Endothelial cell of umbilical vein (primary cell): Measurements from ENCODE around the gene KLHL25. TPM values are rescaled to one million over a fixed set of nuclear protein-coding genes. Genes with fewer than 3 reads are reported as not detected.

Experiments used
- BruUV-seq: library from RNA; stranded (reverse); fragments of 400-500 nt; replicated peaks from 2 replicates; lab custom pipeline; 2021; lab: Mats Ljungman, UMichigan
- CTCF ChIA-PET: fragments of 300-600, 350-600 bp; sonication (Branson Sonifier 250); formaldehyde crosslinking; loops from one replicate; lab custom pipeline; 2021; ENCODE audit warnings: antibody characterized with exemption, inconsistent platforms; lab: Charles Lee
- POLR2A ChIA-PET: fragments of 300-600, 350-600 bp; sonication (Branson Sonifier 250); formaldehyde crosslinking; loops from one replicate; lab custom pipeline; 2021; ENCODE audit warnings: antibody characterized with exemption, inconsistent platforms; lab: Charles Lee
- DNase-seq: peaks from one replicate; pipeline ENCODE4 v3.0.0-alpha.2; 2011; ENCODE audit warnings: low read depth, low spot score
- FAIRE-seq: peaks from 2 replicates; lab custom pipeline; 2011; peaks lifted over from hg19 to GRCh38; lab: Jason Lieb, UNC
- H2AFZ ChIP-seq: 2 replicates; pipeline ENCODE4 v1.6.0; 2012; ENCODE audit warnings: low read depth, low read length, control low read depth, inconsistent platforms
- H3K27ac ChIP-seq: 2 replicates; pipeline ENCODE4 v1.5.1; 2011; ENCODE audit warnings: low read depth, mild to moderate bottlenecking, control low read depth, low read length, moderate library complexity; ENCODE audit not compliant: insufficient read depth
- H3K27me3 ChIP-seq, 2 experiments: 2 replicates each; pipeline versions ENCODE4 v1.6.0 to v1.6.1; 2011; ENCODE audit warnings: low read length in 2 of 2, mixed read lengths in 1 of 2; ENCODE audit not compliant: control insufficient read depth in 2 of 2, insufficient read depth in 2 of 2
- H3K36me3 ChIP-seq, 2 experiments: 2 replicates in 1 of 2; 3 replicates in 1 of 2; pipeline ENCODE4 v1.5.1; 2011; ENCODE audit warnings: low read length in 2 of 2, mild to moderate bottlenecking in 1 of 2, moderate library complexity in 1 of 2; ENCODE audit not compliant: control insufficient read depth in 2 of 2, insufficient read depth in 2 of 2; ENCODE audit errors: extremely low read depth in 1 of 2
- H3K4me1 ChIP-seq: 3 replicates; pipeline ENCODE4 v1.5.1; 2011; ENCODE audit warnings: mild to moderate bottlenecking, low read length; ENCODE audit not compliant: control insufficient read depth, insufficient read depth; ENCODE audit errors: extremely low read depth
- H3K4me2 ChIP-seq: 2 replicates; pipeline ENCODE4 v1.6.1; 2011; ENCODE audit warnings: low read length, control low read depth, mixed read lengths; ENCODE audit not compliant: insufficient read depth
- H3K4me3 ChIP-seq, 3 experiments: fragments of 200-600 bp in 1 of 3; sonication (generic), shearing (Covaris generic) in 1 of 3; replicated peaks in 1 of 3; 2 replicates each; pipeline ENCODE4 v1.5.1; 2011 to 2016; ENCODE audit warnings: control low read depth in 3 of 3, low read length in 3 of 3, mild to moderate bottlenecking in 2 of 3, inconsistent platforms in 1 of 3, low read depth in 1 of 3, moderate library complexity in 1 of 3; ENCODE audit not compliant: insufficient read depth in 1 of 3
- H3K79me2 ChIP-seq: 2 replicates; pipeline ENCODE4 v1.6.0; 2012; ENCODE audit warnings: low read length, inconsistent platforms; ENCODE audit not compliant: control insufficient read depth, insufficient read depth
- H3K9ac ChIP-seq: replicated peaks from 2 replicates; pipeline ENCODE3; 2011; ENCODE audit warnings: low read length, control low read depth; ENCODE audit not compliant: insufficient read depth; ENCODE audit errors: extremely low read depth
- H3K9me1 ChIP-seq: replicated peaks from 3 replicates; pipeline ENCODE4 v1.6.0; 2011; ENCODE audit warnings: mild to moderate bottlenecking, low read length; ENCODE audit not compliant: control insufficient read depth, insufficient read depth; ENCODE audit errors: extremely low read depth
- H3K9me3 ChIP-seq: replicated peaks from 2 replicates; pipeline ENCODE4 v1.5.1; 2012; ENCODE audit warnings: low read length, inconsistent platforms; ENCODE audit not compliant: control insufficient read depth, insufficient read depth
- H4K20me1 ChIP-seq: replicated peaks from 2 replicates; pipeline ENCODE3; 2011; ENCODE audit warnings: mild to moderate bottlenecking, low read length; ENCODE audit not compliant: control insufficient read depth, insufficient read depth; ENCODE audit errors: extremely low read depth
- FOS ChIP-seq: IDR thresholded peaks from 2 replicates; pipeline ENCODE4 v1.6.1; 2011; ENCODE audit warnings: mild to moderate bottlenecking, low read length, moderate library complexity, borderline replicate concordance; ENCODE audit not compliant: insufficient read depth
- GATA2 ChIP-seq: IDR thresholded peaks from 2 replicates; pipeline ENCODE4 v1.7.0; 2011; ENCODE audit warnings: low read depth, mild to moderate bottlenecking, moderate library complexity, mixed read lengths, low read length; ENCODE audit not compliant: insufficient read length, insufficient read depth
- JUN ChIP-seq: IDR thresholded peaks from 2 replicates; pipeline ENCODE4 v1.6.1; 2011; ENCODE audit warnings: borderline replicate concordance, low read depth; ENCODE audit not compliant: insufficient read length, insufficient read depth
- MYC ChIP-seq: IDR thresholded peaks from one replicate; pipeline ENCODE4 v1.6.1; 2011; ENCODE audit warnings: mild to moderate bottlenecking, low read depth, low read length
- dilution Hi-C: fragments of 300-500 bp; cut with MboI; formaldehyde crosslinking; loops from one replicate; pipeline ENCODE4 v1.15.0; 2019; ENCODE audit warnings: low sequenced_read_pairs; ENCODE audit not compliant: extremely low pct_ligation_motif_present
- intact Hi-C: fragments of 100-400 bp; cut with micrococcal nuclease; formaldehyde crosslinking; loops from one replicate; pipeline ENCODE4 v1.10.0; 2022
- polyA plus RNA-seq, 4 experiments: library from polyadenylated mRNA; depleted of rRNA in 3 of 4; stranded (reverse) in 3 of 4; unstranded in 1 of 4; fragments of >200 nt; gene quantifications; 2 replicates each; pipeline versions ENCODE4 v1.2.1 to v1.2.3, GENCODE V29; 2011 to 2012; ENCODE audit warnings: missing spikeins in 1 of 4
- total RNA-seq: library from RNA; stranded (reverse); gene quantifications from 2 replicates; pipeline ENCODE4 v1.2.3, GENCODE V29; 2021
- TF ChIP-seq, protein P1 (sequence below), 2 donors: IDR thresholded peaks; 1 replicate in 1 of 2; 2 replicates in 1 of 2; pipeline ENCODE4 v1.5.1; 2011; ENCODE audit warnings: low read length in 2 of 2, mild to moderate bottlenecking in 2 of 2, moderate library complexity in 2 of 2, control low read depth in 1 of 2, inconsistent platforms in 1 of 2, low read depth in 1 of 2; ENCODE audit not compliant: insufficient read depth in 1 of 2; ENCODE audit errors: extremely low read depth in 1 of 2
- TF ChIP-seq, protein P2 (sequence below): IDR thresholded peaks from 2 replicates; pipeline ENCODE4 v1.6.1; 2011; ENCODE audit not compliant: insufficient read depth, insufficient read length

Gene KLHL25
- total and polyA plus RNA-seq, 2 donors (not counting 3 experiments of a cell fraction or from before 2014, with no cell fraction given) = 5.4 to 6.4 TPM

- no peaks in the 10 kb centered on the region for H3K9me1 ChIP-seq
- H3K4me1 ChIP-seq = peaks cover 2% of the 10 kb centered on the region
- H3K27ac ChIP-seq = no peak overlapping the region
- intact Hi-C loops (loop anchor here (1.0 to 5.0 kb wide), 4 partner anchors 110 to 353 kb away; no protein-coding TSS in a partner anchor), dilution Hi-C loops (no loop called here)
- CTCF ChIA-PET = interaction anchor here (0.6 to 4.8 kb wide), 10 partner anchors 11 to 544 kb away, joined by 3 to 56 read pairs (median 4); no protein-coding TSS in a partner anchor
- no peaks in the 10 kb centered on the region for H3K9me3 ChIP-seq
- H3K4me3 ChIP-seq = peak overlapping the region in 2 of 3 experiments; percentile 3 to 9
- POLR2A ChIA-PET = no interaction called here
- peak overlapping the region; percentile 56 for H2AFZ ChIP-seq
- no TSS peak for BruUV-seq
- peak overlapping the region; percentile 49 for H3K4me2 ChIP-seq
- FAIRE-seq (peak; percentile 93), DNase-seq (peak; percentile 75)
- TF ChIP-seq, protein P1, sequence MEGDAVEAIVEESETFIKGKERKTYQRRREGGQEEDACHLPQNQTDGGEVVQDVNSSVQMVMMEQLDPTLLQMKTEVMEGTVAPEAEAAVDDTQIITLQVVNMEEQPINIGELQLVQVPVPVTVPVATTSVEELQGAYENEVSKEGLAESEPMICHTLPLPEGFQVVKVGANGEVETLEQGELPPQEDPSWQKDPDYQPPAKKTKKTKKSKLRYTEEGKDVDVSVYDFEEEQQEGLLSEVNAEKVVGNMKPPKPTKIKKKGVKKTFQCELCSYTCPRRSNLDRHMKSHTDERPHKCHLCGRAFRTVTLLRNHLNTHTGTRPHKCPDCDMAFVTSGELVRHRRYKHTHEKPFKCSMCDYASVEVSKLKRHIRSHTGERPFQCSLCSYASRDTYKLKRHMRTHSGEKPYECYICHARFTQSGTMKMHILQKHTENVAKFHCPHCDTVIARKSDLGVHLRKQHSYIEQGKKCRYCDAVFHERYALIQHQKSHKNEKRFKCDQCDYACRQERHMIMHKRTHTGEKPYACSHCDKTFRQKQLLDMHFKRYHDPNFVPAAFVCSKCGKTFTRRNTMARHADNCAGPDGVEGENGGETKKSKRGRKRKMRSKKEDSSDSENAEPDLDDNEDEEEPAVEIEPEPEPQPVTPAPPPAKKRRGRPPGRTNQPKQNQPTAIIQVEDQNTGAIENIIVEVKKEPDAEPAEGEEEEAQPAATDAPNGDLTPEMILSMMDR (IDR thresholded peaks at IDR 0.05; ENCODE audit: extremely low read depth in 1 of 2, insufficient read depth in 1 of 2, low read depth in 1 of 2, low read length in 2 of 2) = peak; percentile 94 to 98
- no peak for TF ChIP-seq GATA2
- TF ChIP-seq, protein P2, sequence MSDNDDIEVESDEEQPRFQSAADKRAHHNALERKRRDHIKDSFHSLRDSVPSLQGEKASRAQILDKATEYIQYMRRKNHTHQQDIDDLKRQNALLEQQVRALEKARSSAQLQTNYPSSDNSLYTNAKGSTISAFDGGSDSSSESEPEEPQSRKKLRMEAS = no peak
- no peak for TF ChIP-seq FOS
- TF ChIP-seq JUN = no peak
- TF ChIP-seq MYC = no peak
- H4K20me1 ChIP-seq = no peaks in the 10 kb centered on the region
- no peaks in the 10 kb centered on the region for H3K79me2 ChIP-seq
- no peak overlapping the region for H3K9ac ChIP-seq
- no peaks in the 10 kb centered on the region for H3K36me3 ChIP-seq
- H3K27me3 ChIP-seq = peaks cover 0 to 4% of the 10 kb centered on the region in 2 experiments
Observed at GRCh38 chr15:85840079-85840801, 45.5 kb upstream of the KLHL25 start.
